Epidermal melanocyte (primary cell): ENCODE results near the gene TPD52L1.
A peak's percentile ranks its signal among the peaks of the same experiment; 100 is the strongest.

Source experiments
- DNase-seq: peaks from one replicate; pipeline ENCODE4 v3.0.0; 2011; ENCODE audit warnings: low spot score; ENCODE audit not compliant: insufficient read length

The TPD52L1 gene

DNA sequence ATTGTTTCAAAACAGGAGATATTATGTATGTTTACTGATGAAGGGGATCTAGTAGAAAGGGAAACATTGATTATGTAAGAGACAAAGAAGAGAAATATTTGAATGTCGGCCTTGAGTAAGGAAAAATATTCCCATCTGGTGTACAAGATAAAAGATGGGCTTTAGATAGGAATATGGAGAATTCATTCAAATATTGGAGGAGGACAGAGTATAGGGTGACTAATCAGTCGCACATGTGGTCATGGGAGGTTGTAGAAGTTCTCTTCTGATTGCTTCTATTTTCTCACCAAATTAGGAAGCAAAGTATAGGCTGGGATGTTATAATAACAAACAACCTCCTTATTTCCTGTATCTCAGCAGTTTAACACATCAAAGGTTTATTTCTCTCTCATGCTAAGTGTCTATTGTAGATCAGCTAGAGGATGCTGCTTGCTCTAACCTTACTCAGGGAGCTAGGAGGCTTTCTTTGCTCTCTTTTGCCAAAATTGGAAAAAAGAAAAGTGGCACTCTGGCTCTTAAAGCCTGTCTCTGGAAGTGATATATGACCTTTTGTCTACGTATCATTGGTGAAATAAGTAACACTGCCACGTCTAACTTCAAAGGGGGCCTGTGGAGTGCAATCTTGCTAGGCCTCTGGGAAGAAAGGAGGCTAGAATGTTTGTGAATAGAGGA, 149.4 kb downstream of the TPD52L1 start:
- no peak for DNase-seq

DNA sequence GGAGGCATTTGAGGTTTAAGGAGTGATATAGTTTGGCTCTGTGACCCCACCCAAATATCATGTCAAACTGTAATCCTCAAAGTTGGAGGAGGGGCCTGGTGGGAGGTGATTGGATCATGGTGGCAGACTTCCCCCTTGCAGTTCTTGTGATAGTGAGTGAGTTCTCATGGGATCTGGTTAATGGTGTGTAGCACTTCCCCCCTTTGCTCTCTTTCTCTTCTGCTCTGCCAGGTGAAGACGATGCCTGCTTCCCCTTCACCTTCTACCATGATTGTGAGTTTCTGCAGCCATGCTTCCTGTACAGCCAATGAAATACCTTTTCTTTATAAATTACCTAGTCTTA, 149.9 kb downstream of the TPD52L1 start:
- no peak for DNase-seq

DNA sequence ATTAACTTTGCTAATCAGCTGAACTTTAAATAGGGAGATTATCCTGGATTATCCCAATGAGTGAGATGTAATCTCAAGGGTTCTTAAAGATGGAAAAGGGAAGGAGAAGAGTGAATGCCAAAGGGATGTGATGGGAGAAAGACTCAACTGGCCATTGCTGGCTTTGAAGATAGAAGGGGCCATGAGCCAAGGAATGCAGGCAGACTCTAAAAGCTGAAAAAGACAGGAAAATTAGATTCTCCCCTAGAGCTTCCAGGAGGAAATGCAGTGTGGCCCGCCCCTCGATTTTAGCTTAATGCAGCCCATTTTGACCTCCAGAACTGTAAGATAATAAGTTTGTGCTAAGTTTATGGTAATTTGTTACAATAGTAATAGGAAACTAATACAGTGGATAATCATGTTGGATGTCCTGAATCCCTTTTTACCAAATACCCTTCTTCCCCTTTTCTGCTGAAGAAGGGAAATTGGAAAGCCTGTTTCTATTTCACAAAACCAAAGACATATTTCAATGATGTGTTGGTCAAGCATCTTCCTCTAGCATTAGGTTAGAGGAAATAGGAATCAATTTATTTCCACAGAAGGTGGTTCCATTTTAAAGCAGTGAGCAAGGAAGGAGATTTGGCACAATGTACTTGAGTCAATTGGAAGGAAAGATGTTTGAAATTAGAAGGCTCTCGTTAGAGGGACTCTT, 151.5 kb downstream of the TPD52L1 start:
- DNase-seq: no peak

DNA sequence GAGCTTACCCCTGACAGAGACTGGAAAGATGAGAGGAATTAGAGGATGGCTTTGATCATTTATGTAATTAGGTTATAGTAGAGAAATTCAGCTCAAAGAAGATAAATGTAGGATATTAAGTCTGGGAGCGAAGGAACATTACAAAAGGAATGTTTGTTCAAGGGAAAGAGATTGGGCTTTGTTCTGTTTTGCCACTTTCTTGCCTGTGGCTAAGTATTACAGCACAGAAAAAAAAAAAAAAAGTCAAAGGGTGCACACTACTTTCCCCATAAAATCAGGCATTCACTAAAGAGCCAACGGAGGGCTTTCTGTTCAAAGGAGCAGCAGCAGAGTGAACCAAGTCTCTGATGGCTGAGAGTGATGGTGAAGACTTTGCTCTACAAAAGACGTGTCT, 153.2 kb downstream of the TPD52L1 start:
- DNase-seq: peak; percentile 57

DNA sequence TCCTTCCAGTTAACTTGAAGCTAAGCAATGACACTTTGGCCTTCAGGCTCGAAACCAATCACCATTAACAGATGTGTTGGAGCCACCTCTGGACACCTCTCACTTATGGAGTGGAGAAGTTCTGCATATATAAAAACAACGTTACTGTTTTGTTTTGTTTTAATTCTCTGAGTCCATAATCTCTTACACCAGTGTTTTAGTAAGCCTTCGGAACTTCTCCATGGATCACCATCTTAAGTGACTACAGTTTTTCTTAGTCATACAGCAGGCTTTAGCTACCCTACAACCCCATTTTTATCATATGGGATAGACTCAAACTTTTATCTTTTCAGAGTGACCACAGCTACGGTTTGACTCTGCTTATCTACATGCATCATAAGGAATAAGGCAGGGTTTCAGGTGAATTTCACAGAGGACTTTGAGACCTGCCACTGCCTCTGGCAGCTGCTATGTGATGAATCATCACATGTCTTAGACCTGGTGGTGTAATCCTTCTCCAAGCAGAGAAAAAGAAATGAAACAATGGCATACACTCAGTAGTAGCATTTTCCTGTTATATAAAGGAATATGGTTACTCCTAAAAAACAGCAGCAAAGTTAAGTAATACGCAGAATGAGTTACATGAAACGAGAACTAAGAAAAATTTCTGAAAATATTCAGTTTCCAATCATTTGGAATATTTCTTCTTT, 153.7 kb downstream of the TPD52L1 start:
- no peak for DNase-seq

DNA sequence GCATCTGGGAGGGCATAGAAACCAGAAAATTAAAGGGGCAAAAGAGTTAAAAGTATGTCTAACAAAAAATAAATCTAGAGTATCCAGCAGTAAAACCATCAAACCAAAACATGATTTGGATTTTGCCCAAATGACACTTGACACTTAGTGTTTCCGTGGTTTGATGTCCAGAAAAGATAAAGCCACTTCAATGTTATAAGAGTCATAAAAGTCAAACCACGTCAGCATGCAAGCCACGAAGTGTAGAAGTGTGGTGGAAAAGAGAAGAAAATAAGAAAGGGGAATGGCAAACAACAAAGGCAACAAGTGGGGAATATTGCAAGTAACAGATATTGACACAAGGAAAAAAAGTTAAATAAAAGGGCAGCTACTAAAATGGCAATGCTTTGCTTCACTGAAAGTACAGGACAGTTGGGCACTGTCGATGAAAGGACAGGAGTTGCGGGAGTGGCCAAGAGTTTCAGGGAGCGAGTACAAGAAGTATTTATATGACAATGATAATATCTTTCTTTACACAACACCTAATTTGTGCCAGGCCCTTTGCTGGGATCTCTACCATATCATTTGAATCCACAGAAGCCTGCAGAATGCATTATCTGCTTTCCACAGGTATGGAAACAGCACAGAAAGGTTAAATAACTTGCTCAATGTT, 154.5 kb downstream of the TPD52L1 start:
- DNase-seq: no peak

DNA sequence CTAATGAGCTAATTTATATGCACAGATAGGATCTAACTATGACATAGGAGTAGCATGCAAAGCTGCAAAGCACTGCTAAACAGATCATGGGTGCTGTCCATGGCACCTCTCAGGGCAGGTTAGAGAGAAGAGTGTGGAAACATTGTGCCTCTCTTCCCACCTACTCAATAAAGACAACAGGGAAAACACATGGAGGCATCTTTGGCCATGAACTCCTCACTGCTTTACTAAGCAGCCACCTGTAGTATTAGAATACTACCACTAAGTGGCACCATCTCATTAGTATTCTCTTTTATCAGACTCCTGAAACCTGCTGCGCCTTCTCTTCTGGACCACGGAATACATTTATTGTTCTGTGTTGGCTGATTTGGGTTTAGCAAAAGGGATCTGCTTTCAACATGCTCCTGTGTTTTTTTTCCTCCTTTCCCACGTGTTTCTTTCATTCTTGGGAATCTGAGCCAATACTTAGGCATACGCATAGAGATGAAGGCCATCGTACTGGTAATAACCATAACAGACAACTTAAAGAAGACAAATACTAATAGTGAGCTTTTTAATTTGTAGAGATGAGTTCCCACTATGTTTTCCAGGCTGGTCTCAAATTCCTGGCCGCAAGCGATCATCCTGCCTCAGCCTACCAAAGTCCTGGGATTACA, 157.5 kb downstream of the TPD52L1 start:
- no peak for DNase-seq

DNA sequence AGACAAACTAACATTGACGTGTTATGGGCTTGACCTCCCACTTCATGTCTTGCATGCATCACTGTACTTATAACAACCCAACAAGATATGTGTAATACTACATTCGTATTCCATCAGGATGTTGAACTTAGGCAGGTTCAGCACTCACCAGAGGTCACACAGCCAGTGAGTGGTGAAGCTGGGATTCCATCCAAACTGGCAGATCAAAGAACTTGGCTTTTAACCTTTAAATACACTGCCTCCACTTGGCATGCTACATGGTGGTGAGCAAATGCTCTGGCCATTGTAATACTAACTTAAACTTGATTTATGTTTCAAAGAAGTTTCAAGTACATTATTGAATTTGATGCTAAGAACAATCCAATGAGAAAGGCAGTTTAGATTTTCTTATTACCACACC, 158.9 kb downstream of the TPD52L1 start:
- DNase-seq: no peak

DNA sequence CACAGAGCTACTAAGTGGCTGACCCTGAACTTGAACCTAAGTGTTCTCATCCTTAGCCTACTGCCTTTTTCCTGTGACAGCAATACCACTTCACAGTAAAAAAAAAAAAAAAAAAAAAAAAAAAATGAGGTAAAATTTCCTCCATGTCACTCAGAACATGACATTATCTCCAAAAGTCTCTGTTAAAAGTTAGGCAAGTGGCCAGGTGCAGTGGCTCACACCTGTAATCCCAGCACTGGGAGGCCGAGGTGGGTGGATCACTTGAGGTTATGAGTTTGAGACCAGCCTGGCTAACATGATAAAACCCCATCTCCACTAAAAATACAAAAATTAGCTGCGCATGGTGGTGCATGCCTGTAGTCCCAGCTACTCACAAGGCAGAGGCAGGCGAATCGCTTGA, 159.4 kb downstream of the TPD52L1 start:
- no peak for DNase-seq
